PFSK-1 (cell line): Measurements from ENCODE around the gene DIAPH3.

Experiments
- POLR2AphosphoS5 ChIP-seq: IDR thresholded peaks from 2 replicates; pipeline ENCODE4 v1.6.1; 2012; ENCODE audit warnings: low read depth, mild to moderate bottlenecking, control low read depth, low read length, moderate library complexity
- TF ChIP-seq, protein P1 (sequence below), 2 experiments: IDR thresholded peaks; 2 replicates each; pipeline versions ENCODE4 v1.6.1 to v1.8.0; 2011 to 2012; ENCODE audit warnings: low read depth in 2 of 2, low read length in 2 of 2, control low read depth in 1 of 2, inconsistent platforms in 1 of 2, mild to moderate bottlenecking in 1 of 2, moderate library complexity in 1 of 2; ENCODE audit not compliant: insufficient read depth in 1 of 2

DNA sequence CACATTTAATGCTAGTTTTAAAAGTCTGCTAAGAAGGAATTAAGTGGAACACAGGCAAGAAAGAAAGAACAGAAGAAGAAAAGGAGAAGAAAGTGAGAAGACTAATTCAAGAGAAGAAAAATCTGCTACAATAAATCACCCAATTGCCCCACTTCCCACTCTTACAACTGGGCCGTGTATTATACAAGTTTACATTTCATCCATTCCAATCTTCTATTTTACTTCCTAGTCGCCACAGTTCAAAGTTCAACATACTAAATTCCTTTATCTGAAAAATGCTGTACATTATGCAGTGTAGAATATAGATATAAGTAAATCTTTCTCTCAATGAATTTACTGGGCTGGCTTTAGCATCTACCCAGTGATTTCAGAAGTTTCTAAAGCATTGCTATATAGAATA is 328.2 kb downstream of the DIAPH3 start:
- no peak for TF ChIP-seq POLR2AphosphoS5
- TF ChIP-seq, protein P1, sequence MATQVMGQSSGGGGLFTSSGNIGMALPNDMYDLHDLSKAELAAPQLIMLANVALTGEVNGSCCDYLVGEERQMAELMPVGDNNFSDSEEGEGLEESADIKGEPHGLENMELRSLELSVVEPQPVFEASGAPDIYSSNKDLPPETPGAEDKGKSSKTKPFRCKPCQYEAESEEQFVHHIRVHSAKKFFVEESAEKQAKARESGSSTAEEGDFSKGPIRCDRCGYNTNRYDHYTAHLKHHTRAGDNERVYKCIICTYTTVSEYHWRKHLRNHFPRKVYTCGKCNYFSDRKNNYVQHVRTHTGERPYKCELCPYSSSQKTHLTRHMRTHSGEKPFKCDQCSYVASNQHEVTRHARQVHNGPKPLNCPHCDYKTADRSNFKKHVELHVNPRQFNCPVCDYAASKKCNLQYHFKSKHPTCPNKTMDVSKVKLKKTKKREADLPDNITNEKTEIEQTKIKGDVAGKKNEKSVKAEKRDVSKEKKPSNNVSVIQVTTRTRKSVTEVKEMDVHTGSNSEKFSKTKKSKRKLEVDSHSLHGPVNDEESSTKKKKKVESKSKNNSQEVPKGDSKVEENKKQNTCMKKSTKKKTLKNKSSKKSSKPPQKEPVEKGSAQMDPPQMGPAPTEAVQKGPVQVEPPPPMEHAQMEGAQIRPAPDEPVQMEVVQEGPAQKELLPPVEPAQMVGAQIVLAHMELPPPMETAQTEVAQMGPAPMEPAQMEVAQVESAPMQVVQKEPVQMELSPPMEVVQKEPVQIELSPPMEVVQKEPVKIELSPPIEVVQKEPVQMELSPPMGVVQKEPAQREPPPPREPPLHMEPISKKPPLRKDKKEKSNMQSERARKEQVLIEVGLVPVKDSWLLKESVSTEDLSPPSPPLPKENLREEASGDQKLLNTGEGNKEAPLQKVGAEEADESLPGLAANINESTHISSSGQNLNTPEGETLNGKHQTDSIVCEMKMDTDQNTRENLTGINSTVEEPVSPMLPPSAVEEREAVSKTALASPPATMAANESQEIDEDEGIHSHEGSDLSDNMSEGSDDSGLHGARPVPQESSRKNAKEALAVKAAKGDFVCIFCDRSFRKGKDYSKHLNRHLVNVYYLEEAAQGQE (IDR thresholded peaks at IDR 0.05; ENCODE audit: insufficient read depth in 1 of 2, low read depth in 2 of 2, low read length in 2 of 2), result no peak
